ENCODE results near the gene PPM1G.
"Not testable (repeated sequence)": the region's sequence is repeated elsewhere in the genome, so short reads cannot be mapped to it uniquely, and the experiment has no call there.

Gene PPM1G, protein sequence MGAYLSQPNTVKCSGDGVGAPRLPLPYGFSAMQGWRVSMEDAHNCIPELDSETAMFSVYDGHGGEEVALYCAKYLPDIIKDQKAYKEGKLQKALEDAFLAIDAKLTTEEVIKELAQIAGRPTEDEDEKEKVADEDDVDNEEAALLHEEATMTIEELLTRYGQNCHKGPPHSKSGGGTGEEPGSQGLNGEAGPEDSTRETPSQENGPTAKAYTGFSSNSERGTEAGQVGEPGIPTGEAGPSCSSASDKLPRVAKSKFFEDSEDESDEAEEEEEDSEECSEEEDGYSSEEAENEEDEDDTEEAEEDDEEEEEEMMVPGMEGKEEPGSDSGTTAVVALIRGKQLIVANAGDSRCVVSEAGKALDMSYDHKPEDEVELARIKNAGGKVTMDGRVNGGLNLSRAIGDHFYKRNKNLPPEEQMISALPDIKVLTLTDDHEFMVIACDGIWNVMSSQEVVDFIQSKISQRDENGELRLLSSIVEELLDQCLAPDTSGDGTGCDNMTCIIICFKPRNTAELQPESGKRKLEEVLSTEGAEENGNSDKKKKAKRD

DNA sequence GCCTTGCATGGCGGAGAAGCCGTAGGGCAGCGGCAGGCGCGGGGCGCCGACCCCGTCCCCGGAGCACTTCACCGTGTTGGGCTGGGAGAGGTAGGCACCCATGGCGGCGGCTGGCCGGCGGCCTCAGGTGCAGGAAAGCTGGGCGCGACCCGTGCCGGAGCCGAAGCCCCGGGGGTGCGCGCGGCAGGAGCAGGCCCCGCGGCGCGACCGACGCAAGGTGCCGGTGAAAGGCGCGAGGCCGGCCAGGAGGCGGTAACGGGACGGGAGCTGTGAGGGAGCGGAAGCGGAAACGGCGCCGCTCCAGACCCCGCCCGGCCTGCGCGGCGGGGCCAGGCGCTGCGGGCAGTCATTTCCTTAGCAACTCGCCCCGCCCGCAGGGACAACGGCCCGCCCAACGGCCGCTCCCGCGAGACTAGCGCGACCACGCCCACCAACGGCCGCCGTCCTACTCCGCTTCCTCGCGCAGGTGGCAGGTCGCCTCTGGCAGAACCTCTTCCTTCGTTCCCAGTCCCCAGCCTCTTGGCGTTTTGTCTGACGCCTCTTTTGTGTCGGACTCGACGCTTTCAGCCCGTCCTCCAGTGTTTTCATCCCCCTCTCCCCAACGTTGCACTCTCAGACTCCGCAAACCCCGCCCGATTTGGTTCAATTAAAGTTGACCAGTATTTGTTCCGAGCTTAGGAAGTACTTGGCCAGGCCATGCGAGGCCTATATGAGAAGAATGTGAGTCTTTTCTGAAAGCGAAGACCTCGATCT, at the start of gene PPM1G:
Gene PPM1G (minus strand): TSS at position 271 of the 753 bp plus-strand sequence. CDS start 169 bp downstream, at position 102.
- DNase-seq: peak; percentile 97

DNA sequence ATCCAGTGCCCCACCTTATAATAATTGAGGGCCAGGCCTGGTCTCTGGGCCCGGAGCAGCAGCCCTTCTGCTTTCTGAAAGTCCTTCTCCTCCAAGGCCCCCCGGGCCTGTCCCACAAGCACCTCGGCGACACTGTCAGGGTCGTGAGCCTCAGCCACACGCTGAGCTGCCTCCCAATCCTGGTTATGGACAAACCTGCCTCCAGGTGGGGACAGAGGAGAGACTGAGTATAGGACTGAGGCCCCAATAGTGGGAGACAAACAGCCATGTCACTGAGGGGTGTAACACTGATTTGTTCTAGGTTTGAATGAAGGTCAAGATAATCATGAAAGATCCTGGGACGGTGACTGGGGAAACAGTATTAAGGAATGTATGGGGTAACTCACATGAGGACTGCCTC, 44.6 kb upstream of the PPM1G start:
- no peak for DNase-seq

DNA sequence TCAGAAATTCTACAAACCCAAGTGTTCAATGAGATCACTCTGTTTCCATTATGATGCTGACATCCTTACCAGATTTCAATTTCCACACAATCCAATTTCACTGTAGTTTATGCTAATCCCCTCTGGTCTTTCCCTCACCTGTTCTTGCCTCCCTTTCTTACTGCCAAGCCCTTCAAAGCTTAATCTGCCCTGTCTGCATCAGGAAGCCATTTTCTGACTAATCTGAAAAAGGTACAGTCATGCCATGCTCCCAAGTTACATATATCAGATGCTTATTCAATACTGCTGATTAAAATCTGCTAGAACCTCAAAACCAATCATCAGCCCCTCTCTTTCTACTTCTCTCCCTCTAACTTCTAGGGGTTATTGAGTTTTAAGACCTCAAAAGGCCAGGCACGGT, 41.7 kb upstream of the PPM1G start:
- no peak for DNase-seq

DNA sequence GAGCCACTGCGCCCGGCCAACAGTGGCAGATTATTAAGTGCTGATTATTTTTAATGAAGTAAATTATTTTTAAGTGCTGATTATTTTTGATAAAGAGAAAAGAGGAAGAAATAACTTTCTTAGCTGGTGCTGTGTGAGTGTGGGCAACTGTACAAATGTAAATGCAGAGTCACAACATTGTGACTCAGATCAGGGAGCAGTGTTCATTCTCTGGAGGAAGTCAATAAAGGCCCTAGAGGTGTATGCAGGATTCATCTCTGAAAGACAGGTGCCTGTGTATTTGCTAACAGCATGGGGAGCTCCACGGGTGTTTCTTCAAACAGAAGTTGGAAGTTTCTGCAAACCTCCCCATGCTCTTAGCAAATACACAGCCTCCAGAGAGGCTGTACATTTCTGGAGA, 39.0 kb upstream of the PPM1G start:
- DNase-seq: no peak

DNA sequence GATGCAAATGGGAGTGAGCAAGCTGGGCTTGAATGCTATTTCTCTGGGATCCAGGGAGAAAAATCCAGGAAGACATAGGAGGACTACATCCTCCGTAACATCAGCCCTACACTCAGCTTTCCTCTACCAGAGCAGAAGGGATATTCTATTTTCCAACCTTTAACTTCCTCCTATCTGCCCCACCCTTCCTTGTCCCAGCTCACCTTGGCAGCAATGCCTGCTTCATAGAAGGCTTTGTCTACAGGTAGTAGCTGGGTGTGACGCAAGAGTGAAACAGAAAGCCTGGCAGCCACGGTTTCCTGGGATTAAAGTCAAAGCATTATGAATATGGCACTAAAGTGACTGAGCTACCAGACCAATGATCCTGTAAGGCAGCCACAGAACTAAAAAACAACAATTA, 36.7 kb upstream of the PPM1G start:
- no peak for DNase-seq

DNA sequence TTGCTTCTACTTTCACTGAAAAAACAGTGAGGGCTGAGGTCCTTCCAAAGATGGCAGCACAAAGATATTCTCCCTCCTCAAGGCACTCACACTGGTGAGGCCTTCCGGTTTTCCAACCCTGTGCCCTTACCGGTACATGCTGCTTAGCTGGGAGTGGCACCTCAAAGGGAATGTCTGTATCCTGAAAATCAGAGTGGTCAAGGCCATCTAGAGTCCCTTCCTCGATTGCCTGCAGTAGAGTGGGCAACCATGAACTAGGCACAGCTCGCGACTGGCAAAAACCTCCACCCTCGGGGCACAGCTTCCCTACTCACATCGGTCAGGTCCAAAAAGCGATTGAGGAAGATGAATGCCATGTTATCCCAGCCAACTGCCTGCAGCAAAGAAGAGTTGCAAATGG, 36.2 kb upstream of the PPM1G start:
- DNase-seq: no peak

DNA sequence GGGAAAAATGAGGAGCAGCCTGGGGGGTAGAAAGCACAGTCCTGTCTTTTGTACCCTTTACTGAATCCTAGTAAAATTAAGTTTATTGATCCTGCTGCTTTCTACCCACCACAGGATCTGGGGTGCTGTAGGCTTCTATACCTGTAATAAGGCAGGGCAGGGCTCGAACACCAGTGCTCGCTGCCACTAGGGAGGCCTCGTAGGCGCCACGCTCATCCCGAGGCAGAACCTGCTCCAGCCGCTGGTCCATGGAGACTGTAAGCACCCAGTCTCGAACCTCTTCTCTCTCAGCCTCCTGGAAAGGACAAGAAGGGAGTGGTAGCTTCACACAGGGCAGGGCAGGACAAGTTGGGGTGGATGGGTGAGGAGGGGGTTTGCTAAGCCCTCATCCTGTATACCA, 35.8 kb upstream of the PPM1G start:
- DNase-seq: no peak

DNA sequence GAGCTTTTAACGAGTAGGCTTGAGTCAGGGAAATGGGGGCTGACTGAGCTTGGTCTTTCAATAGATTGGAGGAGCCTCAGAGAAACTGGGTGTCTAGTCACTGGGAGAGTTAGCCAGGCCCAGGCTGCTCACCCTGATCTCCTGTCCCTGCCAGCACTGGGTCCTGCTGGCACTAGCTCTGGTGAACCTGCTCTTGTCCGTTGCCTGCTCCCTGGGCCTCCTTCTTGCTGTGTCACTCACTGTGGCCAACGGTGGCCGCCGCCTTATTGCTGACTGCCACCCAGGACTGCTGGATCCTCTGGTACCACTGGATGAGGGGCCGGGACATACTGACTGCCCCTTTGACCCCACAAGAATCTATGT, 33.5 kb upstream of the PPM1G start:
- no peak for DNase-seq

DNA sequence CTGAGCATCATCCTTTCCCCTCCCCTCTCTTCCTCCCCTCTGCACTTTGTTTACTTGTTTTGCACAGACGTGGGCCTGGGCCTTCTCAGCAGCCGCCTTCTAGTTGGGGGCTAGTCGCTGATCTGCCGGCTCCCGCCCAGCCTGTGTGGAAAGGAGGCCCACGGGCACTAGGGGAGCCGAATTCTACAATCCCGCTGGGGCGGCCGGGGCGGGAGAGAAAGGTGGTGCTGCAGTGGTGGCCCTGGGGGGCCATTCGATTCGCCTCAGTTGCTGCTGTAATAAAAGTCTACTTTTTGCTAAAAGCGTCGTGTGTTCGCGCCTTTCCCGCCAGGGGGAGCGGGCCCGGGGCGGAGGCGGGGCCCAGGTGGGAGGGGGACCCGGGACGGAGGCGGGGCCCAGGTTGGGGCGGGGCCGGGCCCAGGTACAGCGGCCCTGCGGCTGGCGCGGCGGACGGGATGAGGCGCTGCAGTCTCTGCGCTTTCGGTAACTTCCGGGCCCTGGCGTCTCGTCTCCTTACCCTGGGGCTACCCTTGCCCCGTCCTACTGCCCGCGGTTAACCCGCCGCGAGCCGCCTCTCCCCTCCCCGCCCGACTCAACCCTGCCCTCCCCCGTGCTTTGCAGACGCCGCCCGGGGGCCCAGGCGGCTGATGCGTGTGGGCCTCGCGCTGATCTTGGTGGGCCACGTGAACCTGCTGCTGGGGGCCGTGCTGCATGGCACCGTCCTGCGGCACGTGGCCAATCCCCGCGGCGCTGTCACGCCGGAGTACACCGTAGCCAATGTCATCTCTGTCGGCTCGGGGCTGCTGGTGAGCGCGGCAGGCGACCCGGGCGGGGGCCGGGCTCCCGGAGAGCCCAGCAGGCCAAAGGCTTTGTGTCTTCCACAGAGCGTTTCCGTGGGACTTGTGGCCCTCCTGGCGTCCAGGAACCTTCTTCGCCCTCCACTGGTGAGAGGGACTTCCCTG, 32.8 kb upstream of the PPM1G start, which contains the start of gene KRTCAP3:
Gene KRTCAP3 (plus strand): TSS at position 424 of the 962 bp plus-strand sequence. CDS start 32 bp downstream, at position 456.
- peak; percentile 61 for DNase-seq

DNA sequence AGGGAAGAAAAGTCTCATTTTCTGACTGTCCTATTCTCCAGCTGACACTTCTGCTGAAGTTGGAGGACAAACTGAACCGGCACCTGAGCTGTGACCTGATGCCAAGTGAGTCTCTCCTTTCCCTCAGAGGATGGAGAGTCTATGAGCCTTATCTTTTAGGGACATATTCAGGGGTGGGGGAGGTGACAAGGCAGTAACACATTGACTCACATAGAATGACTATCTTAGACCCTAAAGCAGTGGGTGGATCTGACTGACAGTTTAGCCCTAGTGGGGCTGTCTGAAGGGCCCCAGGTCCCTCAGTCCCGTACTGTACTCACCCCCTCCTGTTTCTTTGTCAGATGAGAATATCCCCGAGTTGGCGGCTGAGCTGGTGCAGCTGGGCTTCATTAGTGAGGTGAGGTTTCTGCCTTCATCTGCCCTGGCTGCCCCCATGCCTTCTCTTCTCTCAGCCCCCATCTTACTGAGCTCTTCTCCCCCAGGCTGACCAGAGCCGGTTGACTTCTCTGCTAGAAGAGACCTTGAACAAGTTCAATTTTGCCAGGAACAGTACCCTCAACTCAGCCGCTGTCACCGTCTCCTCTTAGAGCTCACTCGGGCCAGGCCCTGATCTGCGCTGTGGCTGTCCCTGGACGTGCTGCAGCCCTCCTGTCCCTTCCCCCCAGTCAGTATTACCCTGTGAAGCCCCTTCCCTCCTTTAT, 32.0 kb upstream of the PPM1G start:
- DNase-seq: no peak

DNA sequence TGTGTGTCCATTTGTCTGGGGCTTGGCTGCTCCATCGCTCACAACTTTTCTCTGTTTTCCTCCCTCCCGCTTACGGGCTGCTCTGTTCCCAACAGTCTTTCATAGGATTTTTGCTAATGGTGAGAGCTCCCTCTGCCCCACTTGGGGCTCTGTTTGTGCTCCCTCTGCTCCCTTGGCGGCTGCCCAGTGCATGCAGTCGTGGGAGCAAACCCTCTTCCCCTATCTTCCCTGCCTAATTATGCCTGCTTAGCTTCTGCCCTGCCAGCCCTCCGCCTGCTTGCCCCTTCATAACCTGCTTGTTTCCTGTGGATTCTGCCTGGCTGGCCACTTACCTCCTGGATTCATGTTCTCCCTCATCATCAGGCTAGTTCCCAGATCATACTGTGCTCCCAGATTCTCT, 26.2 kb upstream of the PPM1G start:
- no peak for DNase-seq

DNA sequence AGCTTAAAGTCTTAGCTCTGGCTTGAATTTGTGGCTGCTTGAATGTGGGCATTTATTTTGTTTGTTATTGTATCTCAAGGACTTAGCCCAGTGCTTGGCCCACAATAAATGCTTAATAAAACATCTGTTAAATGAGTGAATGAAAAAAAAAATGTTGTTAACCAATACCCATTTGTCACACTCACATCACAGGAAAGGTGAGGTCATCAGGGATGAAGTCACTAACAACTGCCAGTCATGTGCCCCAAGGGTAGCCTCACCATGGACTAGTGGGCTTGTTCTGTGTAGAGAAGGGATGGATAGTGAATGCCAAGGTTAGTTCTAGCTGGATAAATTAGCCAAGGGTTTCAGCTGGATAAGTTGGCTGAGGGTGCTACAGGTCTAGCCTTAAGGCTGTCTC, 22.0 kb upstream of the PPM1G start:
- no peak for DNase-seq

DNA sequence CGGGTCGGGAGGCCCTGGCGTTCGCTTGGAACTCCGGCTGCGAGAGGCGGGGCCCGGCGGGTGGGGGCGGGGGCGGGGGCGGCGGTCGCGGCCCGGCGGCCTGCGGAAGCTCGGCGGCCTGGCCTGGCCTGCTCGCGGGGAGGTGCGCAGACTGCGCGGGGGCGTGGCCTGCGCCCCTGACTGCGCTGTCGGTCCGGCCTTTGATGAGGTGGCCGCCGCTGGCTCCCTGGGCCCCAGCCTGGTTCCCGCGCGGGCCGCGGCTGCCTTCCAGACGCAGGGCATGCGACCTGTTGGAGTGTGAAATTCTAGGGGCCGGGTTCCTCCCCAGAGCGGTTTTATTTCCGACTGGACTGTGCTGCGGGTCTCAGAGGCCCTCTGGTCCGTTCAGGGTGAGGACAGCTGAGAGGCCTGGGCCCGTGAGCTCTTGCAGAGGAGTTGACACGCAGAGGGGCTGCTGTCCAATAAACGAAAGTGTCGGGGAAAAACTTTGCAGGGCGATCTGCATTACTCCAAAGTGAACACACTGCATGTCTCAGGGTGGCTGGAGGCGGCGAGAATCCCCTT, 19.7 kb upstream of the PPM1G start:
- DNase-seq: peak; percentile 91

DNA sequence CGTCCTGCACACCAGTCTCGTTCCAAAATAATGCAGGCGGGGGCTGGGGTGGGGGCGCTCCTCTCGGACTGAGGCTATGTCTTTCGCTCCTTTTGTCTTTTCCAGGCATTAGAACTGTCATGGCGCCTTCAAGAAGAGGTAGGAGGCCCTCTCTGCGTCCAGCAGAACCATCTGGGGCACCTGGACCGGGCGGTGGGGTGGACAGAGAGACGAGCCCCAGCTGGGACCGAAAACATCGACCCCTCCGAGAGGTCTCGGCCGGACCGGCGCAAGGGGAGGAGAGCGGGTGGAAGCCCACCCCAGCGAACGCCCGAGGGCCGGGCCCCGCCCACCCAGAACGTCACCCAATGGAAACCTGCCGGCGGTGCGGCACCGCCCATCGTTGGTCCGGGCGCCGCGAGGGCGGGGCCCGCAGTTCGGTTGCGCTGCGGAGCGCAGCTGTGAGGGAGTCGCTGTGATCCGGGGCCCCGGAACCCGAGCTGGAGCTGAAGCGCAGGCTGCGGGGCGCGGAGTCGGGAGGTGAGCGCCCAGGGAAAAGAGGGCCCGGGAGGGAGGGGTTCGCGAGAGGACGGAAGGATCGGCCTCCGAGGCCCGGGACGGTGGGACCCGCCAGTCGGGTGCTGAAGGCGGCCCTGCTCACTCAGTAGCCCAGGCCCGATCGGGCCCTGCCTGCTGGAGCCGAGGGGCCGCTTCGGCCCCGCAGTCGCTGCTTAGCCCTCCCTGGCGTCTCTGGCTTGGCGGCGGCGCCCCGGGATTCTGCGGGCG, 19.0 kb upstream of the PPM1G start, which contains the start of gene NRBP1:
Gene NRBP1 (plus strand): TSS at position 419 of the 765 bp plus-strand sequence. CDS start 4,643 bp downstream, outside the sequence.
- peak; percentile 96 for DNase-seq

DNA sequence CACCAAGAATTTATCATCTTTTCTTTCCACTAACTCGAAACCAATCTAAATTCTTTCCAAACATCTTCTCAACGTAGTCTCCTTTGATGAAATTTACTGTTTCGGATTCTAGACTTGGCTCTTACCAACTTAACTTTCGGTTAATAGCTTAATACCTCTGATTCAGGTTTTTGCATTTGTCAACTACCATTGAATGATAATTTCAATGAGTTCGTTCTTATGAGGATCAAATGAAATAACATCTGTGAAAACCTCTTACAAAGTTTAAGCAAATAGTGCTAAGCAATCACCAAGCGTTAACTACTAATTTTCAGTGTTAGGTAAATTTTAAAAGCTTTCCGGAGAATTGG, 18.4 kb upstream of the PPM1G start:
- DNase-seq: no peak

DNA sequence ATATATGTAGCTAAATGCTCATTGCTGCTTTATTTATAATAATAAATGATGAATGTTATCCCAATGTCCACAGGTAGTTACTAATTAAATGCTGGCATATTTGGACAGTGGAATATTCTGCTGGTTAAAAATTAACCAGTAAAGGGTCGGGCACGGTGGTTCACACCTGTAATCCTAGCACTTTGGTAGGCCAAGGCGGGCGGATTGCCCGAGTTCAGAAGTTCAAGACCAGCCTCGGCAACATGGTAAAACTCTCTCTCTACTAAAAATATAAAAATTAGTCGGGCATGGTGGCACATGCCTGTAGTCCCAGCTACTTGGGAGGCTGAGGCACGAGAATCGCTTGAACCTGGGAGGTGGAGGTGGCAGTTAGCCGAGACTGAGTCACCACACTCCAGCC, 15.6 kb upstream of the PPM1G start:
- DNase-seq: not testable (repeated sequence)

DNA sequence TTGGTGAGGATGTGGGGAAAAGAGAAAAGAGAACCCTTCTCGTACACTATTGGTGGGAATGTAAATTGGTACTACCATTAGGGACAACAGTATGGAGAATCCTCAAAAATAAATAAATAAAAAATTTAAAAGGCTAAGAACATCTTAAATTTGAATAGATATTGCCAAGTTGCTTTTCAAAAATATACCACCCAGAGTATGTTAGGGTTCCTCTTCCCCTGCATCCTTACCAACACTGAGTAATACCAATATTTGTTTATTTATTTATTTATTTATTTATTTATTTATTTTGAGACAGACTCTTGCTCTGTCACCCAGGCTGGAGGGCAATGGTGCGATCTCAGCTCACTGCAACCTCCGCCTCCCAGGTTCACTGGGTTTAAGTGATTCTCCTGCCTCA, 13.6 kb upstream of the PPM1G start:
- no peak for DNase-seq

DNA sequence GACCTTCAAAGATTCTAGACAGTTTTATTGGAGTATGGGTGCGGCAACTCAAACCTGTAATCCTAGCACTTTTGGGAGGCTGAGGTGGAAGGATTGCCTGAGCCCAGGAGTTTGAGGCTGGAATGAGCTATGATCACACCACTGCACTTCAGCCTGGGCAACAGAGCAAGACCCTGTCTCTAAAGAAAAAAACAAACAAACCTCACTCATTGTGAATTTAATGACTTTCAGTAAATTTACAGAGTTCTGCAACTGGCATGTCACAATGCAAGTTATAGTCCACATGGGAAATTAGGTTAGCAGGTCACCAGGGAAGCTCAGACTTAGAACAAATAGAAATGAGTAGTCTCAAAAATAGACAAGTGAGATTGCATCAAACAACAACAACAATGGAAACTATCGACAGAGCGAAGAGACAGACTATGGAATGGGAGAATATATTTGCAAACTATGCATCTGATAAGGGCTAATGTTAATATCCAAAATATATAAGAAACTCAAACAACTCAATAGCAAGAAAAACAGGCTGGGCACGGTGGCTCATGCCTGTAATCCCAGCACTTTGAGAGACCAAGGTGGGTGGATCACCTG, 12.4 kb upstream of the PPM1G start:
- no peak for DNase-seq

DNA sequence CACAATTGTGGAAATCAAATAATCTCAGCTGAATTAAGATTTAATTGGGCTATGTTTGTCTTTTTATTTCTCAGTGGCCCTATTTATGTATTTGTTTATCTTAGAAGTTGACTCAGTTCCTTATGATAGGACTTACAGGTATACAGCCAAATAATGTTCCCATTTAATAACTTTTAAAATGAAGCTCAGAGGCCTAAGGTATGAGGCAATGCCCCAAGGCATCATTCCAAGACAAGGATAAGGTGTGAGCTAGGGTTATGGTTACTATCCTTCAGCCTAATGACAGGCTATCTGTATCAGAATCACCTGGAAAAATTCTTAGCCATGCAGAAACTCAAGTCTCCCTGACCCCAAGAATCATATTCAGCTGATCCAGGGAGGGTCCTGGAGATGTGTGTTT, 11.6 kb upstream of the PPM1G start:
- DNase-seq: no peak

DNA sequence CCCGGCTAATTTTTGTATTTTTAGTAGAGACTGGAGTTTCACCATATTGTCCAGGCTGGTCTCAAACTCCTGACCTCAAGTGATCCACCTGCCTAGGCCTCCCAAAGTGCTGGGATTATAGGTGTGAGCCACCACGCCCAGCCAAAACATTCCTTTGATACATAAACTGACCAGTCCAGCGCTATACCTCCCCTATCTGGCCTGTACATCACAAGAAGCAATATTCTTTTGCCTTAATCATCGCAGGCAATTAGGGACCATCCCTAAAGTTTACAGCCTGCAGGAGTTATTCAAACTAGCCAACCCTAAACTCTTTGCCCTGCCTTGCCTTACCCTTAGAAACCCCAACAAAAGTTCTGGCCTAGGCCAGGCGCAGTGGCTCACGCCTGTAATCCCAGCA, 6.8 kb upstream of the PPM1G start:
- DNase-seq: no peak
